Measurements from ENCODE around the gene STAT4.

GRCh38 chr2:191199929-191200512 lies 49.2 kb upstream of the STAT4 start:
- TF ChIP-seq CTCF (IDR thresholded peaks at IDR 0.05; ENCODE audit: low read length) = no peak
- no peak for TF ChIP-seq EZH2 (optimal IDR thresholded peaks at IDR 0.05; ENCODE audit: low read depth, low read length)
- TF ChIP-seq EZH2phosphoT487 (IDR thresholded peaks at IDR 0.05; ENCODE audit: low read length) = no peak

Data from MM.1S (cell line).